Neural cell (in vitro differentiated cells): ENCODE measurements around the gene CPA3. TPM values are rescaled to one million over a fixed set of nuclear protein-coding genes. Genes with fewer than 3 reads are reported as not detected.

Experiments
- H2AFZ ChIP-seq: fragments of 200-600, 300-800 bp; sonication (generic), shearing (Covaris generic); 2 replicates; pipeline ENCODE4 v1.6.0; 2014; ENCODE audit warnings: low read depth, mild to moderate bottlenecking, antibody characterized with exemption, low read length, moderate library complexity
- H3F3A ChIP-seq: fragments of 200-600 bp; shearing (Covaris generic); 2 replicates; pipeline ENCODE4 v1.6.1; 2016; ENCODE audit warnings: mild to moderate bottlenecking, moderate library complexity, mixed read lengths, antibody characterized with exemption, low read length; ENCODE audit not compliant: insufficient read depth, poor library complexity, severe bottlenecking
- H3K27ac ChIP-seq: fragments of 200-600, 300-800 bp; sonication (generic), shearing (Covaris generic); 2 replicates; pipeline ENCODE4 v1.5.1; 2014; ENCODE audit warnings: mild to moderate bottlenecking, low read length, moderate library complexity
- H3K27me3 ChIP-seq: fragments of 300-800, 200-600 bp; sonication (generic), shearing (Covaris generic); 2 replicates; pipeline ENCODE4 v1.6.0; 2014; ENCODE audit warnings: mild to moderate bottlenecking, low read depth, low read length, moderate library complexity; ENCODE audit not compliant: insufficient read depth
- H3K36me3 ChIP-seq: fragments of 300-800, 200-600 bp; sonication (generic), shearing (Covaris generic); 2 replicates; pipeline ENCODE4 v1.5.1; 2014; ENCODE audit warnings: mild to moderate bottlenecking, antibody characterized with exemption, low read length, moderate library complexity; ENCODE audit not compliant: insufficient read depth
- H3K4me2 ChIP-seq: fragments of 300-800, 200-600 bp; sonication (generic), shearing (Covaris generic); 2 replicates; pipeline ENCODE4 v1.6.0; 2014; ENCODE audit warnings: mild to moderate bottlenecking, low read length
- H3K4me3 ChIP-seq: fragments of 300-800, 200-600 bp; sonication (generic), shearing (Covaris generic); 2 replicates; pipeline ENCODE4 v1.5.1; 2014; ENCODE audit warnings: mild to moderate bottlenecking, low read length, moderate library complexity
- H3K79me2 ChIP-seq: fragments of 200-600 bp; shearing (Covaris generic); replicated peaks from 2 replicates; pipeline ENCODE4 v1.6.0; 2014; ENCODE audit warnings: mild to moderate bottlenecking, low read length, moderate library complexity; ENCODE audit not compliant: insufficient read depth
- H3K9ac ChIP-seq: fragments of 300-800, 200-600 bp; sonication (generic), shearing (Covaris generic); 2 replicates; pipeline ENCODE4 v1.6.1; 2016; ENCODE audit warnings: mild to moderate bottlenecking, low read length, mixed read lengths
- H3K9me2 ChIP-seq: fragments of 200-600 bp; shearing (Covaris generic); 2 replicates; pipeline ENCODE4 v1.6.1; 2016; ENCODE audit warnings: mild to moderate bottlenecking, low read length, mixed read lengths; ENCODE audit not compliant: insufficient read depth
- H3K9me3 ChIP-seq: fragments of 200-600, 300-800 bp; sonication (generic), shearing (Covaris generic); 2 replicates; pipeline ENCODE4 v1.6.1; 2016; ENCODE audit warnings: mild to moderate bottlenecking, mixed run types, low read length, moderate library complexity, mixed read lengths
- H4K20me1 ChIP-seq: fragments of 200-600 bp; shearing (Covaris generic); 2 replicates; pipeline ENCODE4 v1.6.1; 2016; ENCODE audit warnings: mild to moderate bottlenecking, mixed run types; ENCODE audit not compliant: insufficient read depth
- CTCF ChIP-seq: fragments of 450-650 bp; IDR thresholded peaks from 2 replicates; pipeline ENCODE4 v1.5.1; 2014; ENCODE audit warnings: antibody characterized with exemption, mild to moderate bottlenecking, moderate library complexity; ENCODE audit not compliant: poor library complexity, severe bottlenecking
- EP300 ChIP-seq: fragments of 450-650 bp; conservative IDR thresholded peaks from 2 replicates; pipeline ENCODE4 v1.6.1; 2014; ENCODE audit warnings: antibody characterized with exemption, mild to moderate bottlenecking, moderate library complexity; ENCODE audit not compliant: poor library complexity, severe bottlenecking
- EZH2 ChIP-seq: fragments of 200-600, 300-800 bp; shearing (Covaris generic), sonication (generic); IDR thresholded peaks from 2 replicates; pipeline ENCODE4 v1.6.1; 2014; ENCODE audit warnings: antibody characterized with exemption, low read length, borderline replicate concordance, mild to moderate bottlenecking; ENCODE audit not compliant: insufficient read depth, poor library complexity, severe bottlenecking
- MXI1 ChIP-seq: fragments of 450-650 bp; conservative IDR thresholded peaks from 2 replicates; pipeline ENCODE4 v1.6.1; 2014; ENCODE audit warnings: antibody characterized with exemption, mild to moderate bottlenecking; ENCODE audit not compliant: poor library complexity, severe bottlenecking
- POLR2AphosphoS5 ChIP-seq: IDR thresholded peaks from 2 replicates; pipeline ENCODE4 v1.6.1; 2012
- RAD21 ChIP-seq: fragments of 450-650 bp; conservative IDR thresholded peaks from 2 replicates; pipeline ENCODE4 v1.6.1; 2014; ENCODE audit warnings: antibody characterized with exemption, mild to moderate bottlenecking, moderate library complexity
- REST ChIP-seq: IDR thresholded peaks from 2 replicates; pipeline ENCODE4 v1.6.1; 2012; ENCODE audit warnings: borderline replicate concordance
- SMC3 ChIP-seq: fragments of 450-650 bp; conservative IDR thresholded peaks from 2 replicates; pipeline ENCODE4 v1.6.1; 2014; ENCODE audit warnings: antibody characterized with exemption, mild to moderate bottlenecking, moderate library complexity; ENCODE audit not compliant: poor library complexity
- TAF1 ChIP-seq: IDR thresholded peaks from 2 replicates; pipeline ENCODE4 v1.6.1; 2012; ENCODE audit warnings: low read depth
- polyA plus RNA-seq: library from polyadenylated mRNA; depleted of rRNA; stranded (reverse); fragments of >200 nt; gene quantifications from 2 replicates; pipeline ENCODE4 v1.2.3, GENCODE V29; 2014

The CPA3 gene
- polyA plus RNA-seq, 1 donor from 2014 or later = not detected

GRCh38 chr3:148937467-148938255 is 72.6 kb downstream of the CPA3 start:
- Histone ChIP-seq H4K20me1 (no peaks in the 10 kb centered on the region), H3K79me2 (no peaks in the 10 kb centered on the region), H2AFZ (no peak overlapping the region), H3K4me3 (no peak overlapping the region), H3K9me3 (no peaks in the 10 kb centered on the region), H3K27me3 (no peaks in the 10 kb centered on the region), H3K27ac (no peak overlapping the region), H3K4me2 (no peak overlapping the region), H3K9me2 (no peaks in the 10 kb centered on the region), H3K9ac (no peak overlapping the region), H3F3A (no peaks in the 10 kb centered on the region), H3K36me3 (no peaks in the 10 kb centered on the region)
- TF ChIP-seq EP300 (no peak), SMC3 (no peak), POLR2AphosphoS5 (no peak), CTCF (no peak), EZH2 (no peak), TAF1 (no peak), MXI1 (no peak), RAD21 (no peak), REST (no peak)

GRCh38 chr3:148938306-148938705 is 73.2 kb downstream of the CPA3 start:
- H3K9me2 ChIP-seq = no peaks in the 10 kb centered on the region
- H3F3A ChIP-seq = no peaks in the 10 kb centered on the region
- no peaks in the 10 kb centered on the region for H3K79me2 ChIP-seq
- no peaks in the 10 kb centered on the region for H3K27me3 ChIP-seq
- H3K9ac ChIP-seq = no peak overlapping the region
- H3K9me3 ChIP-seq = no peaks in the 10 kb centered on the region
- H2AFZ ChIP-seq = no peak overlapping the region
- H3K36me3 ChIP-seq = no peaks in the 10 kb centered on the region
- no peak overlapping the region for H3K4me2 ChIP-seq
- no peak overlapping the region for H3K4me3 ChIP-seq
- no peak overlapping the region for H3K27ac ChIP-seq
- H4K20me1 ChIP-seq = no peaks in the 10 kb centered on the region
- TF ChIP-seq CTCF = no peak
- no peak for TF ChIP-seq TAF1
- TF ChIP-seq SMC3 = no peak
- TF ChIP-seq EZH2 = no peak
